Subcutaneous adipose tissue (tissue), 4 donors: ENCODE data around the gene SPINK8. TPM values are rescaled to one million over a fixed set of nuclear protein-coding genes. Genes with fewer than 3 reads are reported as not detected.

Experiments used
- CTCF ChIP-seq: fragments of 450-650 bp; IDR thresholded peaks from one replicate; pipeline ENCODE4 v1.5.1; 2016; ENCODE audit warnings: low read depth, mild to moderate bottlenecking, control low read depth, antibody characterized with exemption, moderate library complexity
- total RNA-seq, 4 donors: library from RNA; depleted of rRNA; stranded (reverse); fragments of >200 nt; gene quantifications; one replicate each; pipeline ENCODE4 v1.1.0, GENCODE V29; 2016

Gene SPINK8
- total RNA-seq, 4 donors from 2014 or later, result not detected

GRCh38 chr3:48345946-48346572, 12.6 kb upstream of the SPINK8 start:
- TF ChIP-seq CTCF, result no peak

- TF ChIP-seq CTCF, result no peak
Observed at GRCh38 chr3:48344867-48345507, 11.5 kb upstream of the SPINK8 start.

- no peak for TF ChIP-seq CTCF
Observed at GRCh38 chr3:48343432-48343831, 10.0 kb upstream of the SPINK8 start.

- TF ChIP-seq CTCF, result no peak
Observed at GRCh38 chr3:48338635-48339034, 5.2 kb upstream of the SPINK8 start.

GRCh38 chr3:48334605-48335004, 1.1 kb upstream of the SPINK8 start:
- TF ChIP-seq CTCF, result no peak

- TF ChIP-seq CTCF, result no peak
Observed at GRCh38 chr3:48320996-48321395, 12.5 kb downstream of the SPINK8 start.

GRCh38 chr3:48318713-48319468, 14.6 kb downstream of the SPINK8 start:
- no peak for TF ChIP-seq CTCF
